Tongue (tissue), 2 donors: ENCODE data around the gene CORO6. TPM values are rescaled to one million over a fixed set of nuclear protein-coding genes. Genes with fewer than 3 reads are reported as not detected.
A peak's percentile ranks its signal among the peaks of the same experiment; 100 is the strongest.
"Not testable (repeated sequence)": the region's sequence is repeated elsewhere in the genome, so short reads cannot be mapped to it uniquely, and the experiment has no call there.

Source experiments
- DNase-seq: peaks from one replicate; pipeline ENCODE4 v3.0.0-alpha.2; 2015
- total RNA-seq: library from RNA; depleted of rRNA; stranded (reverse); fragments of >200 nt; gene quantifications from one replicate; pipeline ENCODE4 v1.2.3, GENCODE V29; 2014

Gene CORO6
- total RNA-seq: 62.7 TPM

- peak; percentile 82 for DNase-seq
Measured at GRCh38 chr17:29622337-29623282, at the start of gene CORO6. CORO6 (minus strand) TSS chr17:29622912; CDS start chr17:29621421, 1,491 bp downstream.

- no peak for DNase-seq
Measured at GRCh38 chr17:29671661-29672060, 48.9 kb upstream of the CORO6 start.

GRCh38 chr17:29669266-29669665 lies 46.6 kb upstream of the CORO6 start:
- no peak for DNase-seq

GRCh38 chr17:29667969-29668368 lies 45.3 kb upstream of the CORO6 start:
- DNase-seq: no peak

GRCh38 chr17:29665481-29665810 lies 42.7 kb upstream of the CORO6 start:
- DNase-seq: no peak

GRCh38 chr17:29664743-29665480 lies 42.2 kb upstream of the CORO6 start:
- no peak for DNase-seq

- no peak for DNase-seq
Measured at GRCh38 chr17:29663155-29663554, 40.4 kb upstream of the CORO6 start.

GRCh38 chr17:29661213-29661612 lies 38.5 kb upstream of the CORO6 start:
- no peak for DNase-seq

GRCh38 chr17:29659155-29659554 lies 36.4 kb upstream of the CORO6 start:
- no peak for DNase-seq

GRCh38 chr17:29655323-29655722 lies 32.6 kb upstream of the CORO6 start:
- no peak for DNase-seq

- DNase-seq: no peak
Measured at GRCh38 chr17:29653995-29654714, 31.4 kb upstream of the CORO6 start.

- no peak for DNase-seq
Measured at GRCh38 chr17:29652976-29653375, 30.3 kb upstream of the CORO6 start.

- not testable (repeated sequence) for DNase-seq
Measured at GRCh38 chr17:29651913-29652312, 29.2 kb upstream of the CORO6 start.

GRCh38 chr17:29650396-29650795 lies 27.7 kb upstream of the CORO6 start:
- no peak for DNase-seq

GRCh38 chr17:29649359-29649758 lies 26.6 kb upstream of the CORO6 start:
- no peak for DNase-seq

GRCh38 chr17:29648005-29648404 lies 25.3 kb upstream of the CORO6 start:
- DNase-seq: no peak

GRCh38 chr17:29645515-29646051 lies 22.9 kb upstream of the CORO6 start:
- peak; percentile 75 for DNase-seq

- no peak for DNase-seq
Measured at GRCh38 chr17:29643817-29644160, 21.1 kb upstream of the CORO6 start.

- no peak for DNase-seq
Measured at GRCh38 chr17:29642171-29642611, 19.5 kb upstream of the CORO6 start.

- no peak for DNase-seq
Measured at GRCh38 chr17:29640981-29641642, 18.4 kb upstream of the CORO6 start.

GRCh38 chr17:29640413-29640812 lies 17.7 kb upstream of the CORO6 start:
- DNase-seq: no peak

- DNase-seq: no peak
Measured at GRCh38 chr17:29633886-29634285, 11.2 kb upstream of the CORO6 start.
